NCI-H82 (cell line): Measurements from ENCODE around the gene ELFN2.
"Not testable (repeated sequence)": the region's sequence is repeated elsewhere in the genome, so short reads cannot be mapped to it uniquely, and the experiment has no call there.

Source experiments
- DNase-seq: peaks from one replicate; lab custom pipeline; 2025; lab: John Stamatoyannopoulos, UW

Gene ELFN2

GRCh38 chr22:37427135-37427710 is at the start of gene ELFN2:
ELFN2 (minus strand) TSS chr22:37427479; CDS start chr22:37375534, 51,945 bp downstream.
- DNase-seq: no peak

- no peak for DNase-seq
Observed at GRCh38 chr22:37476389-37477329, 49.4 kb upstream of the ELFN2 start.

- no peak for DNase-seq
Observed at GRCh38 chr22:37474447-37475090, 47.3 kb upstream of the ELFN2 start.

GRCh38 chr22:37473437-37473946 is 46.2 kb upstream of the ELFN2 start:
- no peak for DNase-seq

DNA sequence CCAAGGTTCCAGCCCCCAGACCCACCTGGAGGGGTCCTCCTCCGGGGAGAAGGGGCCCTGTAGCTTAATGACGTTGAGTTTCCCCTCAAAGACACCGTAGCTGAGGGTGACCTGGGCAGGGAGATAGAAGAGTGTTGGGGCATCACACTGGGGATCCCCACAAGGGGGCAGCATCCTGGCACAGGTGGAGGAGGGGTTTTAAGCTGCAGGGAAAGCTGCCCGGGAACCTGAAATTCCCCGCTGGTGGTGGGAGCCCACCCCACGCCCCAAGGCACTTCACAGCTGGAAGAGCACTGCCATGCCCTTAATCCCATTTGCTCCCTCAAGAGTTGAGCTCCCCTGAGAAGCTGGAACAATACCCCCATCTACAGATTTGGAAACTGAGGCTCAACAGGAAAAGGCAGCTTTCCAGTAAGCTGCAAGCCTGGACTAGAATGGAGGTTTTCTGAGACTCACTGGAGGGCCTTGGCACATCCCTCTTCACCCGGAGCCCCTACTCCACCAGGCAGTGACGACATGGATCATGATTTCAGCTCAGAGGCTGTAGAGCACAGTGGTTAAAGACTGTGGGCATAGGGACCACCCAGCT is 45.2 kb upstream of the ELFN2 start:
- peak; percentile 49 for DNase-seq

DNA sequence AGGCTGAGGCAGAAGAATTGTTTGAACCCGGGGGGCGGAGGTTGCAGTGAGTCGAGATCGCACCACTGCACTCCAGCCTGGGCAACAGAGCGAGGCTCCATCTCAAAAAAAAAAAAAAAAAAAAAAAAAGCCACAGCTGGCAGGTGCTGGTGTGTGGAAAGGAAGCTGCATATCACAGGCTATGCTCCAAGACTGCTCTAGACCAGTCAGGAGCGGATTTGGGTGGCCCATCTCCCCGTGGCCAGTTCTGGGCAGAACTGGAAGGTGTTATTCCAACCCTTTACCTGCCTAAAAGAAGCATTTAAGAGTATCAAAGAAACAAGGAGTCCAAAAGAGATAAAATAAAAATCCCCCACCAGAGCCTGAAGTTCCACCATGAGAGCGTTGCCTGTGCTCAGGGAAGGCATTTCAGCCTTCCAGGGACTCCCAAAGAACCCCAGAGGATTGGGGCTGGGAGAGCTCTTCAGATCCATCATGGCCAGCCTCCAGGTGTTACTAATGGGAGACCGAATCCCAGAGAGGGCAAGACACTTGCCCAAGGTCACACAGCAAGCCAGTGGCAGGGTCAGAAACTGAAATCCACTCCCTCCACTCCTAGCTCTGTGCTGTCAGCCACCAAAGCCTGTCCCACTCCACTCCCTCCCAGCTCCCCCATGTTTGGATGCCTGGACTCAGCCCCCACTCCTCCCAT is 44.6 kb upstream of the ELFN2 start:
- DNase-seq: no peak

GRCh38 chr22:37470087-37470445 is 42.8 kb upstream of the ELFN2 start:
- no peak for DNase-seq

DNA sequence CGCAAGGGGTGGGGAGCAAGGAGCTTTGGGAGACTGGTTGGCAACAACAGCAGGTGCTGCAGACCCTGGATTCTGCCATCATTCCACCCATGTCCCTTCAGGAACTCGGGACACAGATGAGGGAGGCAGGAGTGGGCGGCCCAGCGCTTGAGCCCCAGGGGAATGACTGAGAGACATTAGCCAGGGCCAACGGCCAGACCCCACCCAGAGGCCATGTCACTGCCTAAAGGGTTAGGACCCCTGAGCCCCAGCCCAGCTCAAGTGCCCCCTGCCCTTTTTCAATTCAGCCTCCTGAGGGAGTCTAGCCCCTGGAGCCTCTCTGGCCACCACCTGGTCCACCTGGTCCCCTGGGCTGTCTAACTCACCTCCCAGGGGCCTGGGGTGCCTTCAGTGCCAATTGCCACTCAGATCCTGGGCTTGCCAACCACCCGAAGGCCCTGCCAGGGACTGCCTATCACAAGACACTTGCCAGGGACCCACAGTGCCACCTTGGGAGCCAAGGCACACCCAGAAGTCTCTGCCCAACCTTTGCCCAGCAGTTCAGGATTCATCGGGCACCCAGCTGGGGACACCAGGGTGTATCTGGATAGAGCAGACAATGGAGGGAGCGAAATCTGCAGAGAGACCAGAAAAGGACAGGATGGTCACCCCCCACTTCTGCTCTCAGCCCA is 42.3 kb upstream of the ELFN2 start:
- no peak for DNase-seq

GRCh38 chr22:37468201-37468695 is 41.0 kb upstream of the ELFN2 start:
- DNase-seq: not testable (repeated sequence)

GRCh38 chr22:37467391-37467955 is 40.2 kb upstream of the ELFN2 start:
- DNase-seq: peak; percentile 59

- DNase-seq: no peak
Observed at GRCh38 chr22:37464181-37464580, 36.9 kb upstream of the ELFN2 start.

DNA sequence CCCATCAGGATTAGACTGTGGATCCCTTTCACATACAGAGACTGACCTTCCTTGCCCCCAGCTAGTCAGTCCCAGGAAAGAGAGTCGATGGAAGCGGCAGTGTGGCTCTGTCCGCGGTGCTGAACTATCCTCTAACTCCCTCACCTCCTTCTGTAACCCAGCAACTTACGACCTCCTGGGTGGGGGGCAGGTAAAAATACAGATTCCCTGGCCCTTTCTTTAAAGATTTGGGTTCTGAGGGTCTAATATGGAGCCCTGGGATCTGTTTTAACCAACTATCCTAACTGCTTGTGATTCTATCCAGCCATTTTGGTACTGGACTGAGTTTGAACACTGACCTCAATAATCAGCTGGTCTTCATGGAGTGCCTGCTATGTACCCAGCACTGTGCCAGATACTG is 35.7 kb upstream of the ELFN2 start:
- DNase-seq: no peak

GRCh38 chr22:37462436-37462835 is 35.2 kb upstream of the ELFN2 start:
- DNase-seq: no peak

GRCh38 chr22:37461961-37462360 is 34.7 kb upstream of the ELFN2 start:
- DNase-seq: peak; percentile 22

DNA sequence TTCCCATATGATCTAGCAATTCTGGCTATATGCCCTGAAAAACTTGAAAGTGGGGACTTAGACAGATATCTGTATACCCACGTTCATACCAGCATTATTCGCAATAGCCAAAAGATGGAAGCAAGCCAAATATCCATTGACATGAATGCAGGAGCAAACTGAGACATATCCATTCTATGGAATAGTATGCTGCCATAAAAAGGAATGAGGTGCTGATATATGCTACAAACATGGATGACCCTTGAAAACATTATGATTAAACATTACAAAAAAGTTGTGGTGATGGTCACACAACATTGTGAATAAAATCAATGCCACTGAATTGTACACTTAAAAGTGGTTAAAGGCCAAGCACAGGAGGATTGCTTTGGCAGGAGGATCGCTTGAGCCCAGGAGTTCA is 33.4 kb upstream of the ELFN2 start:
- no peak for DNase-seq

GRCh38 chr22:37459206-37459605 is 31.9 kb upstream of the ELFN2 start:
- DNase-seq: peak; percentile 69

DNA sequence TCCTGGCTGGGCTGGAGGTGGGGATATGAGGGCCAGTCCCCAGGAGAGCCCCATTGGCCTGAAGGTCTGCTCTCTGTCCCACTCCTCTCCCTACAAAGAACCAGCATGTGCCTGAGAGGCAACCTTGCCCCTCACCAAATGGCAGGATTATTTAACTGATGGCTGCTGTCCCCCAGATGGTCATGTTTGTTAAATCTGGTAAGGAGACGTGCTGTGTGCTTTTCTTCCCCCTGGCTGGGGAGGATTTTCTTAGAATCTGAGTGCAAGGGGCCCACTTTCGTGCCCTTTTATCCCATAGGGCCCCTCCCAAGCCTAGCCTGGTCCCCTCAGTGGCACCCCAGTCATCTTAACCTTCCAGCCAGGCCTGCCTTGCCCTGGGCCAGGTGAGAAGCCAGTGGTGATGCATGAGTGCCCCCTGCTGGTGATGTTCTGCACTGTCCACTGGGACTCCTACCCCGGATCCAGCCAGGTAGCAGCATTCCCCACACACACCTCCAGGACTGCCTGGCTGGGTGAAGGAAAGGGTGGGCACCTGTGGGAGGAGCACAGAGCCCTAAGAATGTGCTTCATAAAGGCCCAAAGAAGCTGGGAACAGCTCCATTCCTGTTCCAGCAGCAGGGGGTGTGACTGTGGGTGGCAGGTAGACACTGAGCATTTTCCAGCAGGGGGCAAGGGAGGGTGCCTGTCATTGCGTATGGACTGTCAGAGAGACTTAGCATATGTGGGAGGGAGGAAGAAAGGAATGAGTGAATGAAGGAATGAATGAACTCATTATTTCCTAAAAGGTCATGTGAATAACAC is 30.0 kb upstream of the ELFN2 start:
- DNase-seq: peak; percentile 80

DNA sequence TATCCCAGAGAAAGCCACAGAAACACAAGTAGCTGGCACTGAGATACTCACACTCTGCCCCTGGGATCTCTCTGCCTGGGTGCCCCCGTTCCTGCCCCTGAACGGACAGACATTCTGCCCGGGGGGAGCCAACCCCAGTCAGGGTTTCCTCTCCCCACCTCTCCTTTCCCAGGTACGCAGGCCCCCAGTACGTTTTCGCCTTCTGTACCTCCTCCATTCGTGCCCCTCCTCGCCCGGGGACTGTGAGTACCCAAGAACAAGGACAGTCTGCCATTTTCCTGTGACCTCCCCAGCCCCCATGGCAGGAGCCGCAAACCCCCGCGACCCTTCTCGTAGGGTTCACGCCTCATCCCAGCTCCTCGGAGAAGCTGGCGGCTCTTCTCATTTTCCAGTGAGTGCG is 29.1 kb upstream of the ELFN2 start:
- no peak for DNase-seq

DNA sequence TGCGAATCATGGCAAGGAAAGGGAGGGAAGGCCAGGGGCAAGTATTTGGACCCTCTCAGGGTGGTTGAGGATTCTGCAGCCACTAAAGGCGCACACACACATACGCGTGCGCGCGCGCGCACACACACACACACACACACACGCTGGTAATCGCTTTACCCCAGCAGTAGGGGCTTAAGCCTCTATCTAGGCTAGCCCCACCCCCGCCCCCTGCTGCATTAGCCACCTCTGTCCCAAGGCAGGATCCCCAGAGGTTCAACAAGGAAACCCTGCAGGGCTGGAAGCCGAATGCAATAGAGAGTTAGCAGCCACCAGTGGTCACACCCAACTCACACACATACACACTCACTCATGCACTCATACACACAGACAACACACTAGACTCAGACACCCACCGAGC is 28.6 kb upstream of the ELFN2 start:
- DNase-seq: peak; percentile 92
